NCI-H774 (cell line): ENCODE measurements around the gene UVRAG.
"Not testable (repeated sequence)": the region's sequence is repeated elsewhere in the genome, so short reads cannot be mapped to it uniquely, and the experiment has no call there.

ENCODE experiments used
- DNase-seq: peaks from one replicate; lab custom pipeline; 2025; lab: John Stamatoyannopoulos, UW

The UVRAG gene

DNA sequence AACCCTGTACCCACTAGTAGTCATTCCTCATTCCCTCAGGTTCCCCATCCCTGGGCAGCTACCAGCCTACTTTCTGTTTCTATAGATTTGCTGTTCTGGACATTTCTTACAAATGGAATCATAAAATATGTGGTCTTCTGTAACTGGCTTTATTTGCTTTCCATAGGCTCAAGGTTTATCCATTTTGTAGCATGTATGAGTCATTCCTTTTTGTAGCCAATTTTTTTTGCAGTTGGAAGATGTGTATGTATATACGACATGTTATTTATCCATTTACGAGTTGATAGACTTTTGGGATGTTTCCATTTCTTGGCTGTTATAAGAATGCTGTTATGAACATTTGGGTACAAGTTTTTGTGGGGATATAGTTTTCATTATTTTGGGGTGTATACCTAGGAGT is 260.7 kb downstream of the UVRAG start:
- DNase-seq = no peak

DNA sequence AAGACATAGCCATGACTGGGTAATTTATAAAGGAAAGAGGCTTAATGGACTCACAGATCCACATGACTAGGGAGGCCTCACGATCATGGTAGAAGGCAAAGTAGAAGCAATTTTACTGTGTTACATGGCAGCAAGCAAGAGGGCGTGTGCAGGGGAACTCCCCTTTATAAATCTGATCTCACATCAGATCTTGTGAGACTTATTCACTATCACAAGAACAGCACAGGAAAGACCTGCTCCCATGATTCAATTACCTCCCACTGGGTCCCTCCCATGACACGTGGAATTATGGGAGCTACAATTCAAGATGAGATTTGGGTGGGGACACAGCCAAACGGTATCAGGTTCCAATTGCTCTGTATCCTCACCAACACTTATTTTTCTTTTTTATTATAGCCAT is 261.2 kb downstream of the UVRAG start:
- not testable (repeated sequence) for DNase-seq

DNA sequence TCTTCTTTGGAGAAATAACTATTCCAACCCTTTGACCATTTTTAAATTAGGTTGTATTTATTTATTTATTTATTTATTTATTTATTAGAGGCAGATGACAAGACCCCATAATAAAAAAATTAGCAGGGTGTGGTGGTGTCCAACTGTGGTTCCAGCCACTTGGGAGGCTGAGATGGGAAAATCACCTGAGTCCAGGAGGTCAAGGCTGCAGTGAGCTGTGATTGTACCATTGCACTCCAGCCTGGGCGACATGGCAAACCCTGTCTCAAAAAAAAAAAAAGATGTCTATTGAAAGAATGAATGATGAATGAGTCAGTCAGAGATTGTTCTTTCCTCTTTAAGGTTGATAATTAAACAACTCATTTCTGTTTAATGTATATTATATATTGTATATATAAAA is 261.7 kb downstream of the UVRAG start:
- DNase-seq = no peak

DNA sequence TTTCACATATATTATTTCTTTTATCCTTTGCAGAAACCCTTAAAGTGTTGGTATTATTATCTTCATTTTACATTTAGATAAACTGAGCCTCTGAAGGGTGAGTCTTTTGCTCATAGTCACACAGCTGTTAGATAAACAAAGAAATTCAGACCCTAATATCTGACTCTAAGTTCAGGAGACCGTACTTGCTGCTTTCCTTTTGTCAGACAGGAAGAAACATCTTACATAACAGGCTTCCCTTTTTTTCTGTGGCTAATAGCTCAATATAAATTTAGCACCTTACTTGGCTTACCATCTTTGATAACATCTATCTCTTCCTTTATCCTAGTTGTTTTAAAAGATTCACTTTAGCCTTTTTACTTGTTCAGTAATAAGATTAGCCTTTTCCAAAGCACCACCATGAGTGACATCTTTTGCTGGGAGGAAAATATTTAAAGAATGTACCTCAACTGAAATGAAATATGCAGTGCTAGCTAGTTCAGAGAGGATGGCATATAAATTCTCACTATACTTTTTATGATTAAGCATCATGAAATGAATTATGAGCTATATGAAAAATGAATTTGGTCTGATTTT is 262.7 kb downstream of the UVRAG start:
- DNase-seq = no peak

DNA sequence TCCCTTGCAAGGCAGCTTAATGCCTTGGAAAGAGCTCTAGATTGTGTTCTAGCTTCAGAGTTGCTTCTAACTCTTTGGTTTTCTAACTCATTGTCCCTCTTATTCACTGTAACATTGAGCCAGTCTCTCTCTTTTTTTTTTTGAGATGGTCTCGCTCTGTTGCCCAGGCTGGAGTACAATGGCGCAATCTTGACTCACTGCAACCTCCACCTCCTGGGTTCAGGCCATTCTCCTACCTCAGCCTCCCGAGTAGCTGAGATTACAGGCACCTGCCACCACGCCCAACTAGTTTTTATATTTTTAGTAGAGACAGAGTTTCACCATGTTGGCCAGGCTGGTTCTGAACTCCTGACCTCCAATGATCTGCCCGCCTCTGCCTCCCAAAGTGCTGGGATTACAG is 266.1 kb downstream of the UVRAG start:
- DNase-seq = not testable (repeated sequence)

DNA sequence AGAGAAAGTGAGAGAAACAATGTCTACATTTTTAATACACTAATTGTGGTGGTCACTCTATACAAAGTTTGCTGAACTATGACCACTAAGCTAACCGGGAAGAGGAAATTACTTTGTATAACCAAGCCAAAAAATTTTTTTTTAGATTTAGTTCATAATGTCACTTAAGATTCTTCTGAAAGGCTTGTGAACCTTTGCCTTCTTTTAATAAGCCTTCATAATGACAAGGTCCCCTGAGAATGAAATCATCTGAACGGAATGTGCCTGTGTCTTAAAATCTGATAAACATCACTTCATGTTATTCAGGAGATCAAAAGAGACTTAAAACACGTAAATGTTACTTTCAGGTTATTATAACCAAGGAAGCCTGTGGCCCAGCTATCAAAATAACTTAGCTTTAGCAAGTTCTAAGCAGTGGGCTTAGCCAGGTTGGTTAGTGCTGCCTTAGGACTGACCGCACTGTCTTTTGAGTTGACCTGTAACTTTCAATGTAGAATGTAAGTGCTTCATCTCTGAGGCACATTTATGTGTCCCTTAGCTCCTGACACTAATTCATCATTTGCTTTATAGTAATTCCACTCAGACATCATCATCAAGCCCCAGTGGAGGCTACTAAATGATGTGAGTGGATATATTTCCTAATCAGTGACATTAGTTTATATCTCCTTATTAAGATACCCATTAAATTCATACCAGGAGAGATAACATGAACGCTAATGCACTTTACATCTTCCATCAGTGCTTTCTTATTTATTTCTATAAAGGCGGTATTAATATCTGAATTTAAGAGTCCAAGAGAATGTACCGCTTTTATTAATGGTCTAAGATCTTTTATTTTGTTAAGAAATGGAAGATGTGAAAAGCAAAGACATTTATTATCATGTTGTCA is 268.8 kb downstream of the UVRAG start:
- DNase-seq = no peak

DNA sequence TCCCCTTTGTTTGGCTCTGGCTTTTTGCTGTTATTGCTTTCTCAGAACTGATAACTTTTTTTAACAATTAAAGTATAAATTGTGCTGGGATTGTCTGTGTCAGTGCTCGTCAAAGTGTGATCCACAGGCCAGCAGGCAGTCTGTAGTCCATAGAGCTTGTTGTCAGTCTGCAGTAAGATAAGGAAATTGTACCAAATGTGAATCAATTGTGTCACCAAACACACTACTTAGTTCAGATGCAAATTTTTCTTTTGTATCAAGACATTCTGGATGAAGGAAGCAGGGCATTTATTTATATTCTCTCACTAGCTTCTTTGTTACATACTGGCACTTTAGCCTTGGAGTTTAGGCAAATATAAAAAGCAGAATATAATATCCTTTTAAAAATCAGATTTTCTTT is 270.3 kb downstream of the UVRAG start:
- no peak for DNase-seq

DNA sequence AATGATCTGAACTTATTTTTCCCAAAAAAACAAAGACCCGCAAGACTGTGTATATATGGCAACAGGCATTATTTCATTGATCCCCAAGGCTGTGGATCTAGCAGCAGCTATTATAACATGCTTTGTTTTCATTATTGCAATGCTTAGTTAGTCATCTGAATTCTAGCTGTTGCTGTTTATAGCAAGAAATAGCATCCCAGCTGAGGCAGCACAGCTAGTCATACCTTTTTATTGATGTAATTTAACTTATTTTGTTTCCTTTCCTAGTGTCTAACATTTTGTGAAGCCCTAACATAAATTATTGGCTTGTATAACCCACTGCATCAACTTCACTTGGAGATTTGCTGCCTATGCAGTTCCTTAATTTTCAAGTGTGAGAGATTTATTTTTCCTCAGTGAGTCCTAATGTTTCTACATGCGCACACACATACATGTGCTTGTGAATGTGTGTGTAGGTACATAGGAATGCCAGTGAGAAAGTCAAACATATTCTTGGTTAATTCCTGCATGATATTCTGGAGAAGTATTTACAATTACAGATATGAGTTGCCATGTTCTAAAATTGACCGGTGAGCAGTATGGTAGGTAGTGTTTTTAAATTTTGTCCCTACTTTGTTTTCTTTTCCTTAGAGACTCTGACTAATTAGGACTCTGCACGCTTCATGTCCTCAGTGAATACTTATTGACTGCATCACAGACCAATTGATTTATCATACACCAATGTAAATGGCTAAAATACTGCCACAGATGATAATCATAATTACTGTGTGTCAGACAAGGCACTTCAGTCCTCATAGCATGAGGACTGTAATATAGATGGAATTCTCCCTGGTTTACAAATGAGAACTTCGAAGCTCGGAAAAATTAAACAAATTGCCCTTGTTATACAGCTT is 272.0 kb downstream of the UVRAG start:
- DNase-seq = no peak

DNA sequence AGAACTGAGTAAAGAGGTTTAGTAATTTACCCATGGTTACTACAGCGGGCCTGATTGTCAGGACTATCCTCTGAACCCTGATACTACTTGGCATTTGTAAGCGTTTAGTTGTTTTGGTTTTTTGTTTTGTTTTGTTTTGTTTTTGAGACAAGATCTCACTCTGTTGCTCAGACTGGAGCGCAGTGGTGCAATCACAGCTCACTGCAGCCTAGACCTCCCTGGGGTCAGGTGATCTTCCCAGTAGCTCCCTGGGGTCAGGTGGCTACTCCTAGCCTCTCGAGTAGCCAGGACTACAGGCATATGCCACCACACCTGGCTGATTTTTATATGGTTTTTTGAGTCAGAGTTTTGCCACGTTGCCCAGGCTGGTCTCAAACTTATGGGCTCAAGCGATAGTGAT is 272.7 kb downstream of the UVRAG start:
- DNase-seq = no peak

DNA sequence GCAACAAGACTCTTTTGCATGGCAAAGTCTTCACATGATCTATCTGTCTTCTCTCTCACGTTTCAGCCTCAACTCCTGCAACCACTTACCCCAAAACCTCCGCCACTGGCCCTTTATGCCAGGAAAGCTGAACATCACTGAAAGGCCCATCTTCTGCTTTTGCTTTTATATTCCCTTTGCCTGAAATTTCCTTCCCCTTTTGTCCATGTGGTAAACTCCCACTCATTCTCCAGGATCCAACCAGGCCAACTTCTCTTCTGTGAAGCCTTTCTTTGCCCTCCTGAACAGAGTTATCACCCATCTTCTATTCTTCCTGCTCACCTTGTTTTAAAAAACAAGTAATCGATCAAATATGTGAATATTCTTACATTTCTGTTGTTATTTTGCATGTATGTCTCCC is 273.5 kb downstream of the UVRAG start:
- DNase-seq = no peak

DNA sequence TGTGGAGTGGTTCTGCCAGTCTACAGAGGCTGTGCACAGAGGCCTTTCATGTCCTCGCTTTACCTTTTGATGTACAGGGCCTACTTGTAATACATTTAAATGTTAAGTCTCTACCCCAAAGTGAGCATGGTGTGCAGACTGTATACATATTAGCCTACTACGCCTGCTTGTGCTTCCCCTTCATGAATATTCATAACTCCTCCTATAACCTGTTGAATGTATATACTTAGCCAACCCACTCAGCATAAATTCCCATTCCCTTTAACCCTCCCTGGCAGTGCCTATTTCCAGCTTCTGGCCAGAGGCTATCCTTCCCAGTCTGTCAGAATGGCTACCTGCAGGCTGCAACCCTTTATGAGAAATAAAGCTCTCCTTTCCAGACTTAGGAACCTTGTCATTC is 275.2 kb downstream of the UVRAG start:
- no peak for DNase-seq

DNA sequence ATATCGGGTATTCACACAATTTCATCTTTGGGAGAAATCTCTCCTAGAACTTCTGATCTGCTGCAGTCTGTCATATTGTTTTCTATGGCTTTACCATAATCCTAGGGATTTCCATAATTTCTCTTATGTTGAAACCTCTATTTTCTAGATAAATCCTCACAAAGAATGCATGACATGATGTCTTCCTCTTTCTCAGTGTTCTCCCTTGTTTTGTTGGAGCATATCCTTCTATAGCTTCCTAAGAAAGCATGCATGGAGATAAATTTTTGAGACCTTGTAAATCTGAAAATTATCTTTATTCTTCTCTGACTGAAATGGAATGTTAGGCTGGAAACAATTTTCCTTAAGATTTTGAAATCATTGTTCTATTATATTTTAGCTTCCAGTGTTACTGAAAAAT is 275.8 kb downstream of the UVRAG start:
- no peak for DNase-seq

DNA sequence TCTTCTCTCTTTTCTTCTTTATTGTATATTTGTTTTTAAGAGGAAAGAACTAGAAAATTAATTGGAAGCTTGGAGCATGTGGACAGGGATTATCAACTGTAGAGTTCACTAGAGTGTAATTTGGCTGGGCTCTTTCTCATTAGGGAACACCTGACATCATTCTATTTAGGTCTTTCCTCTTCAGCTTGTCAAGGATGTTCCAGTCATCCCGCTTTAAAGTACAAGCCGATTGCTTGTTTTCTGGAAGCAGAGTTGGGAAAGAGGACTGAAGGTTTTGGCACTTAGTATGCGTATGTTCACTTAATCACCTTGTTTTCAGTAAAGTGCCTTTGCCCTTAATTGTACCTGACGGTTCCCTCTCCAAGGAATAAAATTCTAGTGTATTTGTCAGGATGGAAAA is 279.7 kb downstream of the UVRAG start:
- DNase-seq = no peak

DNA sequence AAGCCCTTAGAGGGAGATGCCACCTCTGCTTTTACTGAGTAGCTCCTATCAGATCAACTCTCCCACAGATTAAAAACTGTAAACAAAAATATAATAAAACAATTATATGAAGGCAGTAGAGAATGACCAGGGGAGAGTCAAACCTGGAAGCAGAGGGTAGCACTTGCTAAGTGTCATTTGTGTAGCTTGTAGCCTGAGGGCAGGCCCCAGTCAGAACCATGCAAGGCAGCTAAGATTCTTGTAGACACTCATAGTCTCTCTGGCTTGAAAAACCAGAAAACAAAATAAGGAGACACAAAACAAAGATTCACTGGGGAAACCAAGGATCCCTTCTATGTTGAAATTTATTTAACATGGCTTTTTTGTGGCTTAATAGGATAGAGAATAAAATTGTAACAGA is 280.9 kb downstream of the UVRAG start:
- DNase-seq = no peak

DNA sequence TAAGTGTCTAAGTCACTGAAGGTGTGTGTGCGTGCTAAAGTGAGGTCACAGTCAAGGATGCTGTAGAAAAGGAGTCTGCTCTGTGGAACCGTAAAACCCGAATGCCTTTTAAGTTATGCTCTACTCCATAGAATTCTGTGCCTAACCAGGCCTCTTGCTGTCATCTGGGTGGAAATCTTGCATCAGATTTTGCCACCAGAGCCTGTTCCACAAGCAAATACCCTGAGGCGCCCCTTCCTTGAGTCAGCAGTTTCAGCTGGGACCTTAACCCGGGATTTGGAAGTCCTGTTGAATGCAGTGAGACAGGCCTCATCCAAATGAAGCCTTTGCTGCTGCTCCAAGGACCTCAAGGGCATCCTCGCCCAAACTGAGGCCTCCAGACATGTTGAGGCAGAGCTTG is 281.5 kb downstream of the UVRAG start:
- DNase-seq = no peak

DNA sequence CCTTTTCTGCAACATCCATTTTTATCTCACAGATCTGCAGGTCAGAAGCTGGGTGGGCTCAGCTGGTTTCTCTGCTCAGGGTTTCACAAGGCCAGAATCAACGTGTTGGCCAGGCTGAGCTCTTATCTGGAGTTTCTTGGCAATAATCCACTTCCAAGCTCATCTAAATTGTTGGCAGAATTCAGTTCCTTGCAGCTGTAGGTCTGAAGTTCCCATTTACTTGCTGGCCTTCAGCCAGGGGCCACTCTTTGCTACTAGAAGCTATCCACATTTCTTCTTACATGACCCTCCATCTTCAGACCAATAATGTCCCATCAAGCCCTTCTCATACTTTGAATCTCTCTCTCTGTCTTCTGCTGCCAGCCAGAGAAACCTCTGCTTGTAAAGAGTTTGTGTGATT is 287.8 kb downstream of the UVRAG start:
- no peak for DNase-seq

DNA sequence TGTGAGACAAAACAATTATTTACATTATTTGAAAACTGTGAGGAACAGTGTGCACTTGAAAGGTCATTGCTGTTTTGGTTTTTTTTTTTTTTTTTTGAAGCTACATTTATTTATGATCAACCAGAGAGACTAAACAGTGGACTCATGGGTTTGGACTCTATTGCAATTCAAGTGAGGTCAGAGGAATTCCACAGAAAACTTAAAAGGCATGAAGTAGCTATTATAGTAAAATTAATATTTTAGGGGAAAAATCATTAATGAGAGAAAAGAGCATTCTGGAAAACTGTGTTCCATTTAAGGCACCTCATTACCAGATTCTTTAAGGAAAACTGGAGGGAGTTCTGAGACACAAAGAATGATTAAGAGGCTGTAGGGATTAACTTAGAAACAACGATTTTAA is 288.4 kb downstream of the UVRAG start:
- no peak for DNase-seq

DNA sequence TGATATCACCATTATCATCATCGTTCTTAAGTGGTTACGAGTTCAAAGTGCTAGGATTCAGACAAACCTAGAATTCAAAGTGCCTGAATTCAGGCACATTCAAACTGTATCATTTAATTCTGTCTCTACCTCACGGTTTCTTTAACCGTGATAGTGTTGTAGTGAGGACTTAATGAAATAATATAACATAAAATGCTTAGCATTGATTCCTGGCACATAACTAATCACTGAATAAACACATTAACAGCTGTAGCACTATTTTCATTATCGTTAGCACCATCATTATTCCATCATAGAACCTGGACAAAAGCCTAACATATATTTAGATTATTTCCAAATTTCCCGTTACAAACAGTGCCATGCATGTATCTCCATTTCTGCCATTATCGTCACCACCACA is 289.3 kb downstream of the UVRAG start:
- DNase-seq = no peak

DNA sequence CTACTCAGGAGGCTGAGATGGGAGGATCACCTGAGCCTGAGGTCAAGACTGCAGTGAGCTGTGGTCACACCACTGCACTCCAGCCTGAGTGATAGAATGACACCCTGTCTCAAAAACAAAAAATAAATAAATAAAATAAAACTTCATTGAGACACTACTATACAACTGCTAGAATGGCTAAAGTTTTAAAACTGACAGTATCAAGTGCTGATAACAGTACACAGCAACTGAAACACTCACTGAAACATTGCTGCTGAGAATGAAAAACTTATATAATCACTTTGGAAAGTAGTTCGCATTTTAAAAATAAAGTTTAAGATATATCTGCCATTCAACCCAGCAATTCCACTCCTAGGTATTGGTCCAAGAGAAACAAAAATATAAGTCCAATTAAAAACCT is 290.6 kb downstream of the UVRAG start:
- DNase-seq = no peak

DNA sequence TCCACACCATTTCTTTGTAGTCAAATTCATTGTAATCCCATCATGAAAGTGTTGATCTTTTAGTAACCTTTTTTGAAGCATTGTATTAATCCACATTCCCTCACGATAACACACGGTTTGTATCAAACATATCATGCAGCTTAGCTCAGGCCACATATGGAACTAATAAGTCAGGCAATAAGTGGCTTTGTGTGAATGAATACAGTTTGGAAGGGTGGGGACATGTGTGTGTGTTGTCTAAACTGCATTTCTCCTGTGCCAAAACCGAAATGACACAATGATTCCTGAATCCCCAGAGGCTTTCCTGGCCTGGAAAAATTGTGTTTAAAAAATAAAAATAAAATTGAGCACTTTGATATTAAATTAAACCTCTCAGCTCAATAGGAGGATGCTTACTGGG is 293.0 kb downstream of the UVRAG start:
- DNase-seq = no peak

DNA sequence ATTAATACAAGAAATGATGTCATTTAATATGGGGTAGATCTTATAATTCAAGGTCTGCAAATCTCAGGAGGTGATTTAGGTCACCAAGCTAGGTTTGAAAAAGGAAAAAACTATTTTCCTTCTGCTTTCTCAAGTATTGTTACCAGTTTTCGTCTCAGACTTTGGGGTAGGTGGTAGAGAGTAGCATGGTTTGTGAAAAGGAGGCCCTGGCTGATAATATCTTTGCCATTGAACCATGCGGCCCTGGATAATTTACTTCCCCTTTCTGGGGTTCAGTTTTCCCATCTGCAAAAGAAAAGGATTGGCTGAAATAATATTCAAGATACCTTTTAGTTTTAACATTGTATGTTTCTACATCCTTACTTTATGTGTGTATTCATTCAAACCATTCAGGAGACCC is 299.2 kb downstream of the UVRAG start:
- no peak for DNase-seq

DNA sequence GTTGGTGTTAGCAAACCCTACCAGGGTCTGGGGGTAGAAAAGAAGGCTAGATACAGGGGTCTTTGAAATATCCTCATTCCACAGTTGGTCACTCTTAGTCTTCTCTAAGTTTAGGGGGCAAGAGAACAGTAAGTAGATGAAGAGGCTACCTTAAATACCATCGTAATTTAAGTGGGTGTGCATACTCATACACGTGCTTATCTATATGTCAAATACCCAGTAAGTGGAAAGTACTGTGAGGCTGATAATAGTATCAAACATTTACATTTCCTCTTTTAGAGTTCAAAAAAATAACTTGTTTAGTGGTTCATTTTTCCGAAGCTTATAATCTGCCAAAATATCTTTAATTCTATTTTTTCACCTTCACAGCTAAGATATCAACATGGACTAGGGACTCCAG is 300.5 kb downstream of the UVRAG start:
- no peak for DNase-seq

DNA sequence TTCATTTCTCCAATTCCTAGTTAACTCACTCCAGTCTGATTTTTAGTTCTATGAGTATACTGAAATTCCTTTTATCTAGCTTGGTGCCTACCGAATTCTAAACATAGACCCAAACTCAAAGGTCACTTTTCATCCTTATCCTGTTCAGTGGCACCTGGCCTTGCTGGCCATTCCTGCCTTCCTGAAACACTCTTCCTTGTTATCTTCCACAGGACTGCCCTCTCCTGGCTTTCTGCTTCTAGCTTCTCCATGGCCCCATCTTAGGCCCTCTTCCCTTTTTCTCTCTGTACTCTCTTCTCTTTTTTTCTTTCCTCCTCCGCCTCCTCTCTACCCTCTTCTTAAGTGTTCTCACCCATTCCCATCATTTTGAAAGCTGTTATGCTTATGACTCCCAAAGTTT is 304.0 kb downstream of the UVRAG start:
- no peak for DNase-seq
